Osteocyte (in vitro differentiated cells): ENCODE measurements around the gene SIPA1L3. TPM values are rescaled to one million over a fixed set of nuclear protein-coding genes. Genes with fewer than 3 reads are reported as not detected.

Source experiments
- DNase-seq: peaks from one replicate; pipeline ENCODE4 v3.0.0; 2021; ENCODE audit warnings: mixed read lengths; ENCODE audit not compliant: unreplicated experiment; ENCODE audit errors: extremely low spot score
- H3K27ac Mint-ChIP-seq: one replicate; pipeline ENCODE4 v1.8.0; 2021; ENCODE audit warnings: mild to moderate bottlenecking, mixed read lengths; ENCODE audit not compliant: unreplicated experiment
- H3K27me3 Mint-ChIP-seq: one replicate; pipeline ENCODE4 v1.8.0; 2021; ENCODE audit warnings: mixed read lengths; ENCODE audit not compliant: unreplicated experiment
- H3K36me3 Mint-ChIP-seq: one replicate; pipeline ENCODE4 v1.8.0; 2021; ENCODE audit warnings: mixed read lengths; ENCODE audit not compliant: unreplicated experiment
- H3K4me1 Mint-ChIP-seq: one replicate; pipeline ENCODE4 v1.8.0; 2021; ENCODE audit warnings: mixed read lengths; ENCODE audit not compliant: unreplicated experiment
- H3K4me3 Mint-ChIP-seq: one replicate; pipeline ENCODE4 v1.8.0; 2021; ENCODE audit warnings: mild to moderate bottlenecking, moderate library complexity, mixed read lengths; ENCODE audit not compliant: unreplicated experiment
- H3K9me3 Mint-ChIP-seq: one replicate; pipeline ENCODE4 v1.8.0; 2021; ENCODE audit warnings: mixed read lengths; ENCODE audit not compliant: unreplicated experiment
- CTCF ChIP-seq: fragments of 200-600 bp; sonication (generic); IDR thresholded peaks from 2 replicates; pipeline ENCODE4 v1.5.0; 2021; ENCODE audit warnings: antibody characterized with exemption, mild to moderate bottlenecking, moderate library complexity
- total RNA-seq: library from RNA; stranded (reverse); gene quantifications from 2 replicates; pipeline ENCODE4 v1.2.1, GENCODE V29; 2021

SIPA1L3 gene
- total RNA-seq, 1 donor from 2014 or later: 27.1 TPM

- Mint-ChIP-seq H3K4me1 (peaks cover 48% of the 10 kb centered on the region), H3K27ac (peak overlapping the region; percentile 85)
Measured at GRCh38 chr19:38255383-38256014, 348.5 kb downstream of the SIPA1L3 start.

More at GRCh38 chr19:38255383-38256014, 348.5 kb downstream of the SIPA1L3 start:
- no peaks in the 10 kb centered on the region for H3K36me3 Mint-ChIP-seq
- H3K4me3 Mint-ChIP-seq: peak overlapping the region; percentile 71
- TF ChIP-seq CTCF: no peak
- no peaks in the 10 kb centered on the region for H3K27me3 Mint-ChIP-seq
- H3K9me3 Mint-ChIP-seq: no peaks in the 10 kb centered on the region
- no peak for DNase-seq

Other genes with a start within 250 kb of the SIPA1L3 start
- 6.9 and 8.6 TPM in 2 replicates for gene ZNF607, start 187.4 kb upstream of the SIPA1L3 start, total RNA-seq
- gene ZNF573, start 127.6 kb upstream of the SIPA1L3 start, total RNA-seq: 12.7 and 13.3 TPM in 2 replicates
- gene WDR87, start 614 bp upstream of the SIPA1L3 start, total RNA-seq: not detected in 2 replicates